IMR-90 (cell line): ENCODE measurements around the gene GPR176. TPM values are rescaled to one million over a fixed set of nuclear protein-coding genes. Genes with fewer than 3 reads are reported as not detected.

Experiments
- ATAC-seq: fragments of 200-7000 bp; cut with Tn5 transposase; 2 replicates; pipeline ENCODE4 v1.9.1; 2020; ENCODE audit warnings: low read depth, mild to moderate bottlenecking, moderate library complexity
- BruUV-seq: library from RNA; stranded (reverse); fragments of 400-500 nt; replicated peaks from 2 replicates; lab custom pipeline; 2021; lab: Mats Ljungman, UMichigan
- CTCF ChIA-PET: fragments of 300-600 bp; formaldehyde crosslinking; extraction: SDS; loops from one replicate; lab custom pipeline; 2021; ENCODE audit warnings: antibody characterized with exemption; lab: Yijun Ruan, JAX
- POLR2A ChIA-PET: fragments of 300-600 bp; sonication (Branson Sonifier 250); formaldehyde crosslinking; loops from one replicate; lab custom pipeline; 2022; ENCODE audit warnings: antibody characterized with exemption; ENCODE audit not compliant: unreplicated experiment; lab: Charles Lee
- DNase-seq: peaks from one replicate; pipeline ENCODE4 v3.0.0; 2013
- H2AFZ ChIP-seq: replicated peaks from 2 replicates; pipeline ENCODE3; 2013; ENCODE audit warnings: low read length, mild to moderate bottlenecking; ENCODE audit not compliant: poor library complexity
- H2AK5ac ChIP-seq: 2 replicates; pipeline ENCODE4 v1.6.1; 2013; ENCODE audit warnings: low read depth, low read length, inconsistent platforms
- H2AK9ac ChIP-seq: replicated peaks from 2 replicates; pipeline ENCODE3; 2013; ENCODE audit warnings: mild to moderate bottlenecking, low read depth, low read length, moderate library complexity; ENCODE audit not compliant: poor library complexity
- H2BK120ac ChIP-seq: 2 replicates; pipeline ENCODE4 v1.6.1; 2013; ENCODE audit warnings: low read depth, low read length, inconsistent platforms
- H2BK15ac ChIP-seq: 3 replicates; pipeline ENCODE4 v1.6.1; 2013; ENCODE audit warnings: low read depth, low read length, inconsistent platforms
- H2BK20ac ChIP-seq: 2 replicates; pipeline ENCODE4 v1.6.1; 2013; ENCODE audit warnings: low read depth, mild to moderate bottlenecking, inconsistent platforms, low read length, moderate library complexity
- H2BK5ac ChIP-seq: 2 replicates; pipeline ENCODE4 v1.6.1; 2013; ENCODE audit warnings: mild to moderate bottlenecking, low read depth, low read length, inconsistent platforms; ENCODE audit not compliant: poor library complexity, severe bottlenecking
- H3K14ac ChIP-seq: replicated peaks from 2 replicates; pipeline ENCODE4 v1.6.1; 2013; ENCODE audit warnings: low read depth, low read length, inconsistent platforms
- H3K18ac ChIP-seq: 2 replicates; pipeline ENCODE4 v1.6.1; 2013; ENCODE audit warnings: low read depth, low read length, control low read depth
- H3K23ac ChIP-seq: 2 replicates; pipeline ENCODE4 v1.6.1; 2013; ENCODE audit warnings: low read depth, low read length, inconsistent platforms
- H3K27ac ChIP-seq: 2 replicates; pipeline ENCODE4 v1.5.1; 2013; ENCODE audit warnings: mild to moderate bottlenecking, control low read depth, low read length; ENCODE audit not compliant: insufficient read depth
- H3K27me3 ChIP-seq: 2 replicates; pipeline ENCODE4 v1.6.1; 2013; ENCODE audit warnings: low read length; ENCODE audit not compliant: control insufficient read depth, insufficient read depth
- H3K36me3 ChIP-seq: 2 replicates; pipeline ENCODE4 v1.6.1; 2013; ENCODE audit warnings: low read length, mixed read lengths; ENCODE audit not compliant: control insufficient read depth, insufficient read depth
- H3K4ac ChIP-seq: 2 replicates; pipeline ENCODE4 v1.6.1; 2013; ENCODE audit warnings: low read depth, low read length, inconsistent platforms
- H3K4me1 ChIP-seq: 2 replicates; pipeline ENCODE4 v1.6.1; 2013; ENCODE audit warnings: low read length, mixed read lengths; ENCODE audit not compliant: control insufficient read depth, insufficient read depth
- H3K4me2 ChIP-seq: 2 replicates; pipeline ENCODE4 v1.6.1; 2013; ENCODE audit warnings: low read depth, mild to moderate bottlenecking, control low read depth, low read length, moderate library complexity
- H3K4me3 ChIP-seq: 2 replicates; pipeline ENCODE4 v1.5.1; 2013; ENCODE audit warnings: low read depth, mild to moderate bottlenecking, control low read depth, low read length, moderate library complexity; ENCODE audit not compliant: insufficient read depth
- H3K56ac ChIP-seq: 2 replicates; pipeline ENCODE4 v1.6.1; 2013; ENCODE audit warnings: low read length, inconsistent platforms; ENCODE audit not compliant: insufficient read depth; ENCODE audit errors: extremely low read depth
- H3K79me1 ChIP-seq, 2 experiments: 2 replicates each; pipeline ENCODE4 v1.6.1; 2013; ENCODE audit warnings: low read length in 2 of 2, inconsistent platforms in 1 of 2, low read depth in 1 of 2
- H3K9ac ChIP-seq: 2 replicates; pipeline ENCODE4 v1.6.1; 2013; ENCODE audit warnings: low read depth, low read length, control low read depth
- H3K9me1 ChIP-seq: 2 replicates; pipeline ENCODE4 v1.6.1; 2013; ENCODE audit warnings: low read length, inconsistent platforms; ENCODE audit not compliant: insufficient read depth
- H3K9me3 ChIP-seq: 2 replicates; pipeline ENCODE4 v1.6.1; 2013; ENCODE audit warnings: low read length; ENCODE audit not compliant: control insufficient read depth, insufficient read depth
- H4K20me1 ChIP-seq: 2 replicates; pipeline ENCODE4 v1.6.1; 2013; ENCODE audit warnings: low read length, inconsistent platforms; ENCODE audit not compliant: insufficient read depth
- H4K5ac ChIP-seq: 2 replicates; pipeline ENCODE4 v1.6.1; 2013; ENCODE audit warnings: mild to moderate bottlenecking, low read depth, low read length, control low read depth
- H4K8ac ChIP-seq, 2 experiments: 2 replicates each; pipeline ENCODE4 v1.6.1; 2013; ENCODE audit warnings: low read depth in 2 of 2, low read length in 2 of 2, control low read depth in 1 of 2, inconsistent platforms in 1 of 2
- H4K91ac ChIP-seq: 2 replicates; pipeline ENCODE4 v1.6.1; 2013; ENCODE audit warnings: low read depth, low read length, inconsistent platforms; ENCODE audit not compliant: insufficient read depth
- BHLHE40 ChIP-seq: fragments of 150-350 bp; IDR thresholded peaks from 2 replicates; pipeline ENCODE4 v1.6.1; 2016; ENCODE audit warnings: mild to moderate bottlenecking, low read depth, low read length
- CEBPB ChIP-seq: IDR thresholded peaks from 2 replicates; pipeline ENCODE4 v1.6.1; 2012; ENCODE audit warnings: low read depth, low read length, improper control_type of control experiment
- CHD1 ChIP-seq: IDR thresholded peaks from 2 replicates; pipeline ENCODE4 v1.6.1; 2012; ENCODE audit warnings: low read depth, low read length, improper control_type of control experiment
- CTCF ChIP-seq: conservative IDR thresholded peaks from 2 replicates; pipeline ENCODE4 v1.5.1; 2012; ENCODE audit warnings: mild to moderate bottlenecking, low read depth, low read length, improper control_type of control experiment
- MAFK ChIP-seq: IDR thresholded peaks from 2 replicates; pipeline ENCODE4 v1.6.1; 2012; ENCODE audit warnings: low read depth, low read length, improper control_type of control experiment
- MXI1 ChIP-seq: IDR thresholded peaks from 2 replicates; pipeline ENCODE4 v1.6.1; 2012; ENCODE audit warnings: low read depth, mild to moderate bottlenecking, low read length, moderate library complexity, borderline replicate concordance
- POLR2A ChIP-seq: IDR thresholded peaks from 2 replicates; pipeline ENCODE4 v1.6.1; 2012; ENCODE audit warnings: mild to moderate bottlenecking, low read depth, low read length
- RAD21 ChIP-seq: IDR thresholded peaks from 2 replicates; pipeline ENCODE4 v1.6.1; 2012; ENCODE audit warnings: low read length, improper control_type of control experiment
- RFX5 ChIP-seq: IDR thresholded peaks from 2 replicates; pipeline ENCODE4 v1.8.0; 2012; ENCODE audit warnings: low read depth, mild to moderate bottlenecking, low read length, moderate library complexity
- SMC3 ChIP-seq: fragments of 150-350 bp; IDR thresholded peaks from 2 replicates; pipeline ENCODE4 v1.6.1; 2016; ENCODE audit warnings: low read depth, mild to moderate bottlenecking, antibody characterized with exemption, low read length, moderate library complexity
- WGBS, 2 experiments: methylation state at CpG; one replicate each; pipeline versions ENCODE4 v1.1.5 to v1.1.7; 2013; ENCODE audit warnings: missing lambda C conversion rate in 2 of 2; ENCODE audit not compliant: insufficient read length in 1 of 2; ENCODE audit errors: extremely low coverage in 2 of 2; 5-methylcytosine and 5-hydroxymethylcytosine counted together
- dilution Hi-C: fragments of 300-500 bp; cut with HindIII; formaldehyde crosslinking; loops from one replicate; pipeline ENCODE4 v1.14.3; 2018; ENCODE audit warnings: low sequenced_read_pairs; ENCODE audit not compliant: unreplicated experiment
- in situ Hi-C: fragments of 300-500 bp; cut with MboI; formaldehyde crosslinking; loops from 3 replicates; pipeline ENCODE4 v1.14.3; 2019; ENCODE audit warnings: low sequenced_read_pairs, inconsistent platforms, mixed read lengths
- intact Hi-C: fragments of 100-400 bp; cut with micrococcal nuclease; formaldehyde crosslinking; loops from 2 replicates; pipeline ENCODE4 v1.10.0; 2022
- polyA plus RNA-seq, 3 experiments: library from polyadenylated mRNA; depleted of rRNA; stranded (reverse); fragments of >200 nt; gene quantifications; 2 replicates each; pipeline ENCODE4 v1.2.3, GENCODE V29; 2012; ENCODE audit warnings: low replicate concordance in 1 of 3
- total RNA-seq: library from RNA; depleted of rRNA; stranded (reverse); fragments of >200 nt; gene quantifications from 2 replicates; pipeline ENCODE4 v1.2.3, GENCODE V29; 2012

Gene GPR176
- total and polyA plus RNA-seq, 2 of the 4 experiments (the other 2 are of a cell fraction), result 114 to 246 TPM

- no peak for DNase-seq
- Histone ChIP-seq H3K27me3 (no peaks in the 10 kb centered on the region), H2BK120ac (no peak overlapping the region), H2AK9ac (no peak overlapping the region), H3K4me1 (peaks cover 12% of the 10 kb centered on the region), H3K79me1 (peaks cover 43 to 84% of the 10 kb centered on the region in 2 experiments), H3K9me3 (no peaks in the 10 kb centered on the region), H3K14ac (no peak overlapping the region), H3K9me1 (peaks cover 43% of the 10 kb centered on the region), H2AFZ (no peak overlapping the region), H4K20me1 (peaks cover 77% of the 10 kb centered on the region; the same call in 1 of the 2 replicates), H3K27ac (no peak overlapping the region), H3K56ac (no peak overlapping the region), H2AK5ac (no peak overlapping the region), H3K4me3 (no peak overlapping the region), H4K8ac (no peak overlapping the region), H3K18ac (no peak overlapping the region), H4K5ac (no peak overlapping the region), H3K4ac (no peak overlapping the region), H2BK20ac (no peak overlapping the region), H3K9ac (no peak overlapping the region), H3K23ac (no peak overlapping the region), H3K4me2 (no peak overlapping the region), H2BK5ac (no peak overlapping the region), H2BK15ac (no peak overlapping the region), H4K91ac (no peak overlapping the region), H3K36me3 (no peaks in the 10 kb centered on the region; the same call in 1 of the 2 replicates)
- no peak for TF ChIP-seq MXI1
- no peak for TF ChIP-seq CEBPB
- TF ChIP-seq POLR2A, result no peak
- no peak for TF ChIP-seq RAD21
- TF ChIP-seq BHLHE40, result no peak
- no peak for TF ChIP-seq CTCF
- no peak for TF ChIP-seq CHD1
- no peak for TF ChIP-seq MAFK
- TF ChIP-seq RFX5, result no peak
- TF ChIP-seq SMC3, result no peak
- in situ Hi-C loops (no loop called here), dilution Hi-C loops (no loop called here), intact Hi-C loops (no loop called here)
- 80% methylated on average over 1 of the region's 2 CpGs; no CpG with 5 or more reads in 1 of the 2 experiments for WGBS, 2 experiments
- no peak for ATAC-seq
- POLR2A ChIA-PET, result no interaction called here
- no TSS peak for BruUV-seq
- CTCF ChIA-PET, result no interaction called here
Observed at GRCh38 chr15:39870537-39870936, 49.5 kb downstream of the GPR176 start.
